ENCODE results near the gene PGM2L1. TPM values are rescaled to one million over a fixed set of nuclear protein-coding genes. Genes with fewer than 3 reads are reported as not detected.
A peak's percentile ranks its signal among the peaks of the same experiment; 100 is the strongest.
"Not testable (repeated sequence)": the region's sequence is repeated elsewhere in the genome, so short reads cannot be mapped to it uniquely, and the experiment has no call there.

PGM2L1 gene
- total and polyA plus RNA-seq, 5 donors from 2014 or later = 5.9 to 16.8 (median 7.3) TPM

DNA sequence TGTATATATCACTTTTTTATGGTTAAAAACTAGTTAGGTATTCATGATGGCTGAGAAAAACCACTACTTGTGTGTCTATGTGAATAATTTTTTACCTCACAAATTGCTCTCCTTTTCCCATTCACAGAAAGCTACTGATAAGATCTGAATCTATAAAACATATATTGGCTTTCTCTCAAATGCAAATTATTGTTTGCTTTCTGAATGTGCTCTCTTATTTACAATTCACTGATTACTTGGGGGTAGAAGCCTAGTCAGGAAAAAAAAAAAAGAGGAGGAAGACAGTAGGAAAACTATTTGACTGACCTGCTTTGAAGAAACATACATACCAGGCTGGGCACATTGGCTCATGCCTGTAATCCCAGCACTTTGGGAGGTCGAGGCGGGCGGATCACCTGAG lies 20.5 kb downstream of the PGM2L1 start:
- Mint-ChIP-seq H3K27me3 (no peaks in the 10 kb centered on the region), H3K27ac (no peak overlapping the region), H3K36me3 (peaks cover 12% of the 10 kb centered on the region), H3K4me1 (peaks cover 9 to 15% (median 12%) of the 10 kb centered on the region in 4 donors), H3K4me3 (no peak overlapping the region), H3K9me3 (no peaks in the 10 kb centered on the region)
- no peak overlapping the region for H3K27ac ChIP-seq (ENCODE audit: insufficient read depth, low read length, poor library complexity, severe bottlenecking)
- ATAC-seq (ENCODE audit: low read depth in 2 of 2) = no peak
- peaks cover 17% of the 10 kb centered on the region for H3K36me3 ChIP-seq (ENCODE audit: control insufficient read depth, insufficient read depth, low read length)
- no peak for DNase-seq
- H3K4me1 ChIP-seq (ENCODE audit: control insufficient read depth, insufficient read depth, low read length, poor library complexity, severe bottlenecking) = no peaks in the 10 kb centered on the region
- H3K27me3 ChIP-seq (ENCODE audit: control insufficient read depth, insufficient read depth, low read length) = no peaks in the 10 kb centered on the region
- H3K4me3 ChIP-seq (ENCODE audit: low read depth, low read length) = no peak overlapping the region
- no peaks in the 10 kb centered on the region for H3K9me3 ChIP-seq (ENCODE audit: control insufficient read depth in 2 of 2, low read length in 2 of 2)

DNA sequence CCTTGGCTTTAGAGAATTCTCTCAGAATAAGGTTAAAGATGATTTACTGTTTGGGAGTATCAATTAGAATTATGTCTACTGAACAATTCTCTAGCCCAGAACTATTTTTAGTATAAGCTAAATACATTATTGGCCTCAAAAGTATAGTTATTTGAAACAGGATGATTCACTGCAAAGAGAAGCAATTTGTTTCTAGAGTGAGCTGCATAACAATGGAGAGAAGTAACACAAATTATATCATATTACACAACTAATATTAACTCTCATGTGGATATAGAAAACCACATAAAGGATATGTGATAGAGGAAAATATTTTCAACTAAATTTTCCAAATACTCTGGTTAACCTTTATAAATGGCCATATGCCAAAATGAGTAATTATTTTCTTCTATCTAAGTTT lies 24.9 kb downstream of the PGM2L1 start:
- H3K4me3 ChIP-seq (ENCODE audit: low read depth, low read length) = no peak overlapping the region
- peaks cover 34% of the 10 kb centered on the region for H3K36me3 ChIP-seq (ENCODE audit: control insufficient read depth, insufficient read depth, low read length)
- no peaks in the 10 kb centered on the region for H3K27me3 ChIP-seq (ENCODE audit: control insufficient read depth, insufficient read depth, low read length)
- DNase-seq (no peak), ATAC-seq (ENCODE audit: low read depth in 2 of 2) (no peak)
- H3K4me3 Mint-ChIP-seq = no peak overlapping the region
- H3K27ac Mint-ChIP-seq = no peak overlapping the region
- no peaks in the 10 kb centered on the region for H3K9me3 ChIP-seq (ENCODE audit: control insufficient read depth in 2 of 2, low read length in 2 of 2)
- no peak overlapping the region for H3K27ac ChIP-seq (ENCODE audit: insufficient read depth, low read length, poor library complexity, severe bottlenecking)
- H3K27me3 Mint-ChIP-seq = no peaks in the 10 kb centered on the region
- H3K36me3 Mint-ChIP-seq = peaks cover 20% of the 10 kb centered on the region
- H3K9me3 Mint-ChIP-seq = no peaks in the 10 kb centered on the region
- peaks cover 0 to 12% (median 6%) of the 10 kb centered on the region in 4 donors for H3K4me1 Mint-ChIP-seq
- H3K4me1 ChIP-seq (ENCODE audit: control insufficient read depth, insufficient read depth, low read length, poor library complexity, severe bottlenecking) = no peaks in the 10 kb centered on the region

DNA sequence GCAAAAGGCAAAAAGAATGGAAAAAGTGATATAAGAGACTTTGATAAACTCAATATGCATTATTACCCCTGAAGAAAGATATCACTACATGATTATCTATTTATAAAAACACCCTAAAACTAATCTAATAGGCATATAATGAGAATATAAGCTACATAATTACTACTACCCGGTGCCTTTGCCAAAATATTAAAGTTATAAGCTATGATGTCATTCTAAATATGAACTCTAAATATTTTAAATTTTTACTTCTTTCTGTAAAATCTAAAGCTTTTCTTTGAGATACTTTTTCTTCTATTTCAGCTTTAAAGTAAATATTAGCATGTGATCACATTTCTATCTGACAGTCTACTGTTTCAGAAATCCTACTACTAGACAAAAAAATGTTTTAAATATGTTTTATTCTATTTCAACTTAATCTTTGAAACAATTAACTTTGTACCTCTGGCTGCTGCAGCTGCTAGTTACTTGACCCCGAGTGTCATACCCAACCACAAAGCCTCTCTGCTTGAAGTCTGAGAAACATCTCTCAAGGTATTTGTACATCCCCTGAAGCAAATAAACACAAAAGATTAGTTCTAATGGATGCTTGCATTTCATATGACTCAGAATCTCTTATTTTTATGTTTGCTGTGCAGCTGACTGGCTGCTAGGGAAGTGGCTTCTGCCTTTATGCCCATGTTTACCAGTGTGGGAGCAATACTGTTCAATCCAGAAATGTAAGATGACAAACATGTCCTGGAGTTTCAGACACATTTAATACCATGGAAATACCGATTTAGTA lies 26.8 kb downstream of the PGM2L1 start:
- H3K4me1 Mint-ChIP-seq = peaks cover 0 to 12% (median 4%) of the 10 kb centered on the region in 4 donors
- H3K27me3 Mint-ChIP-seq = no peaks in the 10 kb centered on the region
- DNase-seq = no peak
- Histone ChIP-seq H3K4me3 (ENCODE audit: low read depth, low read length) (no peak overlapping the region), H3K27ac (ENCODE audit: insufficient read depth, low read length, poor library complexity, severe bottlenecking) (no peak overlapping the region), H3K4me1 (ENCODE audit: control insufficient read depth, insufficient read depth, low read length, poor library complexity, severe bottlenecking) (no peaks in the 10 kb centered on the region), H3K27me3 (ENCODE audit: control insufficient read depth, insufficient read depth, low read length) (no peaks in the 10 kb centered on the region), H3K9me3 (ENCODE audit: control insufficient read depth in 2 of 2, low read length in 2 of 2) (no peaks in the 10 kb centered on the region), H3K36me3 (ENCODE audit: control insufficient read depth, insufficient read depth, low read length) (peaks cover 51% of the 10 kb centered on the region)
- no peak overlapping the region for H3K4me3 Mint-ChIP-seq
- ATAC-seq (ENCODE audit: low read depth in 2 of 2) = no peak
- peak overlapping the region in 1 of 3 donors; percentile 27 for H3K27ac Mint-ChIP-seq
- no peaks in the 10 kb centered on the region for H3K9me3 Mint-ChIP-seq
- H3K36me3 Mint-ChIP-seq = peaks cover 20% of the 10 kb centered on the region

DNA sequence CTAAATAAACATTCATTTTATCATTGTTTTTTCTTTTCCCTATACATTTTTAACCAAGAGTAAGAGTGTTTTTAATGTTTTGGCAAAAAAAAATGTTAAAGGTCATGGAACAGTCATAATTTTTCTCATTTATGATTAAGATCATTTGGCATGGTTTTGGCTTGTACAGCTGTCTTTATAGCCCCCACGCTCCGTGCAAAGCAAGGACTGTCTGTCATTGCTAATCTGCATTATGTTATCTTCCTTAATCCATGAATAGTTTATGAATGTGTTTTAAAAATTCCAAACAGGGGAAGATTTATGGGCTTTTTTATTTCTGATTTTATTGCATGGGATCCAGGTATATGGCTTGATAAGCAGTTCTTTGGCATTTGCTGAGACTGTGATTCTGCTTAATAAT lies 28.1 kb downstream of the PGM2L1 start:
- H3K4me3 Mint-ChIP-seq = no peak overlapping the region
- H3K27me3 Mint-ChIP-seq = no peaks in the 10 kb centered on the region

DNA sequence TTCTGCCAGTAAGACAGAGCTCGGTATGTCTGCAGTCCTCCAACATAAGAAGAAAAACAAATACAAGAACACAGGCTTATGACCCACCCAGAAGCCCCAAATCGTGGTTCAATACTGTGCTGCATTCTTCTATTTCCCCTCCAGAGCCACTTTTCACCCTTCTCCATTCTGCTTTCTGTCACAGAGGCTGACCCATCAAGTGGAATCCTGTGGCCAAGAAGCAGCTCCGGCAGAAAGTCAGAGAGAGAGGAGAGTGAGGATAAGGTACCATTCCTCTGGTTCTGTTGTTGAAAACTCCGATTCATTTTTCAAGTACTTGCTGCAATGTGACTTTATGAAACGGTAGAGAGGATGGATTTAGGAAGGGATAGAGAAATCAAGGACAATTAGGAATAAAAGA lies 30.4 kb downstream of the PGM2L1 start:
- Histone ChIP-seq H3K36me3 (ENCODE audit: control insufficient read depth, insufficient read depth, low read length) (peaks cover 41% of the 10 kb centered on the region), H3K4me1 (ENCODE audit: control insufficient read depth, insufficient read depth, low read length, poor library complexity, severe bottlenecking) (no peaks in the 10 kb centered on the region), H3K27ac (ENCODE audit: insufficient read depth, low read length, poor library complexity, severe bottlenecking) (no peak overlapping the region), H3K4me3 (ENCODE audit: low read depth, low read length) (no peak overlapping the region), H3K9me3 (ENCODE audit: control insufficient read depth in 2 of 2, low read length in 2 of 2) (no peaks in the 10 kb centered on the region), H3K27me3 (ENCODE audit: control insufficient read depth, insufficient read depth, low read length) (no peaks in the 10 kb centered on the region)
- no peak overlapping the region for H3K27ac Mint-ChIP-seq
- peaks cover 20% of the 10 kb centered on the region for H3K36me3 Mint-ChIP-seq
- ATAC-seq (ENCODE audit: low read depth in 2 of 2) (no peak), DNase-seq (no peak)
- no peaks in the 10 kb centered on the region for H3K9me3 Mint-ChIP-seq
- H3K4me3 Mint-ChIP-seq = no peak overlapping the region
- H3K27me3 Mint-ChIP-seq = no peaks in the 10 kb centered on the region
- H3K4me1 Mint-ChIP-seq = peaks cover 0 to 8% (median 2%) of the 10 kb centered on the region in 4 donors

More for the DNA sequence above, 28.1 kb downstream of the PGM2L1 start:
- Mint-ChIP-seq H3K9me3 (no peaks in the 10 kb centered on the region), H3K27ac (no peak overlapping the region), H3K4me1 (peaks cover 0 to 8% (median 3%) of the 10 kb centered on the region in 4 donors), H3K36me3 (peaks cover 20% of the 10 kb centered on the region)
- no peak overlapping the region for H3K27ac ChIP-seq (ENCODE audit: insufficient read depth, low read length, poor library complexity, severe bottlenecking)
- peaks cover 54% of the 10 kb centered on the region for H3K36me3 ChIP-seq (ENCODE audit: control insufficient read depth, insufficient read depth, low read length)
- H3K4me3 ChIP-seq (ENCODE audit: low read depth, low read length) = no peak overlapping the region
- no peak for ATAC-seq (ENCODE audit: low read depth in 2 of 2)
- H3K4me1 ChIP-seq (ENCODE audit: control insufficient read depth, insufficient read depth, low read length, poor library complexity, severe bottlenecking) = no peaks in the 10 kb centered on the region
- DNase-seq = no peak
- H3K27me3 ChIP-seq (ENCODE audit: control insufficient read depth, insufficient read depth, low read length) = no peaks in the 10 kb centered on the region
- no peaks in the 10 kb centered on the region for H3K9me3 ChIP-seq (ENCODE audit: control insufficient read depth in 2 of 2, low read length in 2 of 2)

DNA sequence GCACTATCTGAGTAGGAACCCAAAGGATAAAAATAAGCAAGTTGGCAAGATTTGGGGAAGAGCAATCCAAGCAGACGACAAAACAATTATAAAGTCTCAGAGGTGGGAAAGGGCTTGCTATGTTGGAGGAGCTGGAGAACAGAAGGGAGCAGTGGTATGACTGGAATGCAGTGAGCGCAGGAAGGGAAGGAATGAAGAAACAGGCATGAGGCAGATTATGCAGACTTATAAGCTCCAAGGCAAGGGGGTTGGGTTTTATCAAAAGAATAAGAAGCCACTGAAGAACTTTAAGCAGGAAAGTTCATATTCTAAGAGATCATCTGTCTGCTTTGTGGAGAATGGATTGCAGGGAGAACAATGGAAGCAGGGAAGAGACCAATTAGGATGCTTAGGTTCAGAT lies 31.7 kb downstream of the PGM2L1 start:
- Mint-ChIP-seq H3K36me3 (peaks cover 26% of the 10 kb centered on the region), H3K9me3 (no peaks in the 10 kb centered on the region), H3K27me3 (no peaks in the 10 kb centered on the region), H3K4me1 (peaks cover 0 to 8% (median 1%) of the 10 kb centered on the region in 4 donors), H3K4me3 (no peak overlapping the region), H3K27ac (no peak overlapping the region)
- Histone ChIP-seq H3K4me3 (ENCODE audit: low read depth, low read length) (no peak overlapping the region), H3K4me1 (ENCODE audit: control insufficient read depth, insufficient read depth, low read length, poor library complexity, severe bottlenecking) (no peaks in the 10 kb centered on the region), H3K27me3 (ENCODE audit: control insufficient read depth, insufficient read depth, low read length) (no peaks in the 10 kb centered on the region), H3K36me3 (ENCODE audit: control insufficient read depth, insufficient read depth, low read length) (peaks cover 32% of the 10 kb centered on the region), H3K27ac (ENCODE audit: insufficient read depth, low read length, poor library complexity, severe bottlenecking) (no peak overlapping the region), H3K9me3 (ENCODE audit: control insufficient read depth in 2 of 2, low read length in 2 of 2) (no peaks in the 10 kb centered on the region)
- no peak for DNase-seq
- ATAC-seq (ENCODE audit: low read depth in 2 of 2) = no peak

DNA sequence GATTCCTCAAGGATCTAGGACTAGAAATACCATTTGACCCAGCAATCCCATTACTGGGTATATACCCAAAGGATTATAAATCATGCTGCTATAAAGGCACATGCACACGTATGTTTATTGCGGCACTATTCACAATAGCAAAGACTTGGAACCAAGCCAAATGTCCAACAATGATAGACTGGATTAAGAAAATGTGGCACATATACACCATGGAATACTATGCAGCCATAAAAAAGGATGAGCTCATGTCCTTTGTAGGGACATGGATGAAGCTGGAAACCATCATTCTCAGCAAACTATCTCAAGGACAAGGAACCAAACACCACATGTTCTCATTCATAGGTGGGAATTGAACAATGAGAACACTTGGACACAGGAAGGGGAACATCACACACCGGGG lies 32.4 kb downstream of the PGM2L1 start:
- not testable (repeated sequence) for H3K27ac ChIP-seq (ENCODE audit: insufficient read depth, low read length, poor library complexity, severe bottlenecking); DNase-seq; H3K27ac Mint-ChIP-seq; H3K4me1 ChIP-seq (ENCODE audit: control insufficient read depth, insufficient read depth, low read length, poor library complexity, severe bottlenecking); H3K9me3 Mint-ChIP-seq; H3K4me1 Mint-ChIP-seq; H3K9me3 ChIP-seq (ENCODE audit: control insufficient read depth in 2 of 2, low read length in 2 of 2); H3K4me3 Mint-ChIP-seq; H3K4me3 ChIP-seq (ENCODE audit: low read depth, low read length); H3K27me3 ChIP-seq (ENCODE audit: control insufficient read depth, insufficient read depth, low read length); ATAC-seq (ENCODE audit: low read depth in 2 of 2); H3K27me3 Mint-ChIP-seq
- H3K36me3 Mint-ChIP-seq = peaks cover 34% of the 10 kb centered on the region
- peaks cover 32% of the 10 kb centered on the region for H3K36me3 ChIP-seq (ENCODE audit: control insufficient read depth, insufficient read depth, low read length)

DNA sequence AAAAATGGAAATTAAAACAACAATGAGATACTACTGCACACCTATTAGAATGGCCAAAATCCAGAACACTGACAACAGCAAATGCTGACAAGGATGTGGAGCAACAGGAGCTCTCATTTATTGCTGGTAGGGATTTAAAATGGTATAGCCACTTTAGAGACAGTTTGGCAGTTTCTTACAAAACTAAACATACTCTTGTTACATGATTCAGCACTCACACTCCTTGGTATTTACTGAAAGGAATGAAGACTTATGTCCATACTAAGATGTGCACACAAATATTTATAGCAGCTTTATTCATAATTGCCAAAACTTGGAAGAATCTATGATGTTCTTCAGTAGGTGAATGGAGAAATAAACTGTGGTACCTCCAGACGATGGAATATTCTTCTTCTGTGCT lies 40.8 kb downstream of the PGM2L1 start:
- Histone ChIP-seq H3K4me1 (ENCODE audit: control insufficient read depth, insufficient read depth, low read length, poor library complexity, severe bottlenecking) (no peaks in the 10 kb centered on the region), H3K36me3 (ENCODE audit: control insufficient read depth, insufficient read depth, low read length) (peaks cover 38% of the 10 kb centered on the region), H3K9me3 (ENCODE audit: control insufficient read depth in 2 of 2, low read length in 2 of 2) (no peaks in the 10 kb centered on the region), H3K4me3 (ENCODE audit: low read depth, low read length) (no peak overlapping the region), H3K27ac (ENCODE audit: insufficient read depth, low read length, poor library complexity, severe bottlenecking) (no peak overlapping the region), H3K27me3 (ENCODE audit: control insufficient read depth, insufficient read depth, low read length) (no peaks in the 10 kb centered on the region)
- no peak for ATAC-seq (ENCODE audit: low read depth in 2 of 2)
- peaks cover 0 to 3% (median 1%) of the 10 kb centered on the region in 4 donors for H3K4me1 Mint-ChIP-seq
- H3K27me3 Mint-ChIP-seq = no peaks in the 10 kb centered on the region
- peaks cover 0 to 3% (median 0%) of the 10 kb centered on the region in 7 donors for H3K9me3 Mint-ChIP-seq
- H3K36me3 Mint-ChIP-seq = peaks cover 68% of the 10 kb centered on the region
- no peak overlapping the region for H3K4me3 Mint-ChIP-seq
- no peak overlapping the region for H3K27ac Mint-ChIP-seq
- no peak for DNase-seq
